Astrocyte (in vitro differentiated cells and primary cell): ENCODE measurements around the gene PLXDC1.

Experiments
- CTCF ChIP-seq: IDR thresholded peaks from 2 replicates; pipeline ENCODE4 v1.5.1; 2011; ENCODE audit warnings: low read depth, mild to moderate bottlenecking, inconsistent platforms, low read length, moderate library complexity; ENCODE audit not compliant: insufficient read depth
- EZH2 ChIP-seq: IDR thresholded peaks from 2 replicates; pipeline ENCODE4 v1.6.1; 2012; ENCODE audit warnings: mild to moderate bottlenecking, low read length, inconsistent platforms; ENCODE audit not compliant: insufficient read depth

GRCh38 chr17:39161962-39162361, 10.5 kb upstream of the PLXDC1 start:
- TF ChIP-seq CTCF (no peak), EZH2 (no peak)
